GM23338 (cell line): ENCODE data around the gene ZNF200. TPM values are rescaled to one million over a fixed set of nuclear protein-coding genes. Genes with fewer than 3 reads are reported as not detected.

Experiments
- ATAC-seq: fragments of 200-7000 bp; cut with Tn5 transposase; 3 replicates; pipeline ENCODE4 v1.9.1; 2020
- DNase-seq: peaks from one replicate; pipeline ENCODE4 v3.0.0-alpha.2; 2015; ENCODE audit warnings: low spot score
- H2AFZ ChIP-seq: fragments of 200-600 bp; sonication (generic); 2 replicates; pipeline ENCODE4 v1.8.0; 2016; ENCODE audit warnings: antibody characterized with exemption, mild to moderate bottlenecking, moderate library complexity
- H3F3A ChIP-seq: fragments of 200-600 bp; sonication (generic); replicated peaks from 2 replicates; pipeline ENCODE4 v1.8.0; 2017; ENCODE audit warnings: antibody characterized with exemption, mixed run types, low read depth
- H3K27ac ChIP-seq: fragments of 200-600 bp; sonication (generic); 2 replicates; pipeline ENCODE4 v1.6.1; 2016; ENCODE audit warnings: low read depth
- H3K27me3 ChIP-seq: fragments of 200-600 bp; sonication (generic); 2 replicates; pipeline ENCODE4 v1.8.0; 2016; ENCODE audit warnings: mild to moderate bottlenecking, mixed run types, moderate library complexity; ENCODE audit not compliant: insufficient read depth
- H3K36me3 ChIP-seq: fragments of 200-600 bp; sonication (generic); 2 replicates; pipeline ENCODE4 v1.8.0; 2016; ENCODE audit warnings: mild to moderate bottlenecking; ENCODE audit not compliant: insufficient read depth
- H3K4me1 ChIP-seq: fragments of 200-600 bp; sonication (generic); 2 replicates; pipeline ENCODE4 v1.8.0; 2016; ENCODE audit warnings: mild to moderate bottlenecking, moderate library complexity; ENCODE audit not compliant: insufficient read depth
- H3K4me2 ChIP-seq: fragments of 200-600 bp; sonication (generic); 2 replicates; pipeline ENCODE4 v1.7.1; 2017; ENCODE audit warnings: mixed run types
- H3K4me3 ChIP-seq: fragments of 200-600 bp; sonication (generic); 2 replicates; pipeline ENCODE4 v1.6.1; 2016; ENCODE audit warnings: mixed run types
- H3K79me2 ChIP-seq: fragments of 200-600 bp; sonication (generic); replicated peaks from 2 replicates; pipeline ENCODE4 v1.8.0; 2017; ENCODE audit warnings: mild to moderate bottlenecking; ENCODE audit not compliant: insufficient read depth
- H3K9me2 ChIP-seq: fragments of 200-600 bp; sonication (generic); 2 replicates; pipeline ENCODE4 v1.8.0; 2017; ENCODE audit not compliant: insufficient read depth
- H4K20me1 ChIP-seq: fragments of 200-600 bp; sonication (generic); replicated peaks from 2 replicates; pipeline ENCODE4 v1.8.0; 2017; ENCODE audit warnings: mild to moderate bottlenecking; ENCODE audit not compliant: insufficient read depth
- H3K27ac Mint-ChIP-seq: 2 replicates; pipeline ENCODE4 v1.8.0; 2020; ENCODE audit warnings: inconsistent platforms, mild to moderate bottlenecking, moderate library complexity, mixed read lengths
- H3K27me3 Mint-ChIP-seq: 3 replicates; pipeline ENCODE4 v1.8.0; 2022; ENCODE audit warnings: low read depth, mild to moderate bottlenecking, moderate library complexity, mixed read lengths, inconsistent platforms; ENCODE audit not compliant: insufficient read depth, poor library complexity
- H3K36me3 Mint-ChIP-seq: 3 replicates; pipeline ENCODE4 v1.8.0; 2021; ENCODE audit warnings: low read depth, mild to moderate bottlenecking, inconsistent platforms, moderate library complexity, mixed read lengths
- H3K4me1 Mint-ChIP-seq: 3 replicates; pipeline ENCODE4 v1.8.0; 2020; ENCODE audit warnings: mild to moderate bottlenecking, inconsistent platforms, mixed read lengths
- H3K4me3 Mint-ChIP-seq: 3 replicates; pipeline ENCODE4 v1.8.0; 2021; ENCODE audit warnings: moderate library complexity, mild to moderate bottlenecking, inconsistent platforms, mixed read lengths
- H3K9me3 Mint-ChIP-seq: 3 replicates; pipeline ENCODE4 v1.8.0; 2020; ENCODE audit warnings: moderate library complexity, mild to moderate bottlenecking, inconsistent platforms, mixed read lengths
- CREB1 ChIP-seq: fragments of 250-450 bp; sonication (Bioruptor Pico); IDR thresholded peaks from 2 replicates; pipeline ENCODE4 v1.5.0; 2020; ENCODE audit warnings: low read depth, mild to moderate bottlenecking, moderate library complexity
- CTCF ChIP-seq, 2 experiments: fragments of 200-600 bp in 1 of 2; sonication (generic) in 1 of 2; conservative IDR thresholded peaks; 2 replicates each; pipeline versions ENCODE4 v1.5.1 to v1.6.1; 2016 to 2017; ENCODE audit warnings: antibody characterized with exemption in 2 of 2, low read depth in 2 of 2, mild to moderate bottlenecking in 2 of 2, moderate library complexity in 1 of 2
- ETS1 ChIP-seq: IDR thresholded peaks from 2 replicates; pipeline ENCODE4 v1.6.1; 2016; ENCODE audit warnings: antibody characterized with exemption
- EZH2 ChIP-seq: fragments of 200-600 bp; sonication (generic); IDR thresholded peaks from one replicate; pipeline ENCODE4 v1.8.0; 2017; ENCODE audit warnings: antibody characterized with exemption, mild to moderate bottlenecking, low read depth; ENCODE audit not compliant: unreplicated experiment
- EZH2phosphoT487 ChIP-seq: fragments of 200-600 bp; sonication (generic); IDR thresholded peaks from one replicate; pipeline ENCODE4 v1.8.1; 2018; ENCODE audit warnings: antibody characterized with exemption; ENCODE audit not compliant: unreplicated experiment
- JUNB ChIP-seq: IDR thresholded peaks from one replicate; pipeline ENCODE4 v1.6.1; 2016; ENCODE audit warnings: antibody characterized with exemption; ENCODE audit not compliant: unreplicated experiment
- NANOG ChIP-seq: IDR thresholded peaks from 2 replicates; pipeline ENCODE4 v1.6.1; 2016; ENCODE audit warnings: antibody characterized with exemption, borderline replicate concordance
- STAT1 ChIP-seq: IDR thresholded peaks from one replicate; pipeline ENCODE4 v1.6.1; 2016; ENCODE audit warnings: antibody characterized with exemption; ENCODE audit not compliant: unreplicated experiment
- ZNF114 ChIP-seq: fragments of 250-450 bp; sonication (Bioruptor Pico); IDR thresholded peaks from 2 replicates; pipeline ENCODE4 v1.5.0; 2020; ENCODE audit warnings: mild to moderate bottlenecking, moderate library complexity
- ZNF331 ChIP-seq: fragments of 250-450 bp; sonication (Bioruptor Pico); IDR thresholded peaks from 2 replicates; pipeline ENCODE4 v1.5.0; 2020; ENCODE audit warnings: low read depth, mild to moderate bottlenecking, moderate library complexity
- ZNF462 ChIP-seq: fragments of 250-450 bp; sonication (Bioruptor Pico); IDR thresholded peaks from 2 replicates; pipeline ENCODE4 v1.5.0; 2020; ENCODE audit warnings: mild to moderate bottlenecking, moderate library complexity
- polyA plus RNA-seq: library from polyadenylated mRNA; unstranded; fragments of >200 nt; fragmentation: Nextera tagmentation; extraction: Ambion mirVana; gene quantifications from 2 replicates; pipeline ENCODE4 v1.2.1, GENCODE V29; 2016
- total RNA-seq: library from RNA; depleted of rRNA; stranded (reverse); fragments of >200 nt; shearing (Covaris generic); gene quantifications from 2 replicates; pipeline ENCODE4 v1.2.3, GENCODE V29; 2014

Gene ZNF200
- total and polyA plus RNA-seq, 2 experiments from 2014 or later: 9.2 to 9.7 TPM

- Histone ChIP-seq H3K4me1 (no peaks in the 10 kb centered on the region), H3F3A (no peaks in the 10 kb centered on the region), H3K9me2 (0 out of 2 replicates have a peak, but pooled peaks cover 8% of the 10 kb centered on the region), H3K79me2 (no peaks in the 10 kb centered on the region), H3K4me2 (no peak overlapping the region), H3K36me3 (peaks cover 31% of the 10 kb centered on the region), H3K4me3 (no peak overlapping the region), H4K20me1 (no peaks in the 10 kb centered on the region), H3K27ac (no peak overlapping the region), H3K27me3 (no peaks in the 10 kb centered on the region), H2AFZ (no peak overlapping the region)
- no peak for DNase-seq
- no peak overlapping the region for H3K27ac Mint-ChIP-seq
- H3K27me3 Mint-ChIP-seq: peaks cover 6% of the 10 kb centered on the region
- no peak for ATAC-seq
- H3K36me3 Mint-ChIP-seq: peaks cover 59% of the 10 kb centered on the region
- peaks cover 82% of the 10 kb centered on the region for H3K9me3 Mint-ChIP-seq
- TF ChIP-seq ZNF462: no peak
- no peak for TF ChIP-seq ZNF331
- no peak for TF ChIP-seq ETS1
- no peak for TF ChIP-seq NANOG
- no peak for TF ChIP-seq STAT1
- no peak for TF ChIP-seq EZH2
- no peak for TF ChIP-seq CTCF (conservative IDR thresholded peaks at IDR 0.05; ENCODE audit: low read depth in 2 of 2)
- TF ChIP-seq ZNF114 (CRISPR knock-in tag): no peak
- TF ChIP-seq CREB1 (CRISPR knock-in tag): no peak
- TF ChIP-seq EZH2phosphoT487: no peak
- no peak for TF ChIP-seq JUNB
- H3K4me1 Mint-ChIP-seq: no peaks in the 10 kb centered on the region
- no peak overlapping the region for H3K4me3 Mint-ChIP-seq
These were observed 14.1 kb downstream of the ZNF200 start for GRCh38 chr16:3220839-3221238.
